ENCODE results near the gene DERL3. TPM values are rescaled to one million over a fixed set of nuclear protein-coding genes. Genes with fewer than 3 reads are reported as not detected.

Gene DERL3
- total RNA-seq, 1 experiment from 2014 or later: 9.8 TPM

- H4K8ac ChIP-seq (replicated peaks; ENCODE audit: insufficient read length, low read depth, low read length): no peak overlapping the region
- Mint-ChIP-seq H3K27ac (peak overlapping the region in 1 of 3 experiments; percentile 28; a peak in 1 of 7 replicates), H3K4me3 (no peak overlapping the region), H3K9me3 (peaks cover 0 to 3% of the 10 kb centered on the region in 2 experiments; a peak in 2 of 5 replicates), H3K36me3 (ENCODE audit: insufficient read depth in 1 of 3, low read depth in 3 of 3) (no peaks in the 10 kb centered on the region), H3K4me1 (peaks cover 38 to 48% of the 10 kb centered on the region in 2 experiments), H3K27me3 (ENCODE audit: low read depth) (peaks cover 33% of the 10 kb centered on the region)
- H3K27ac ChIP-seq (ENCODE audit: insufficient read length, low read depth, low read length): no peak overlapping the region
- no peak overlapping the region for H4K91ac ChIP-seq (ENCODE audit: insufficient read length, low read depth, low read length)
- no peak overlapping the region for H3K4me2 ChIP-seq (ENCODE audit: insufficient read depth, insufficient read length, low read length)
- H3K23ac ChIP-seq (ENCODE audit: insufficient read length, low read depth, low read length): no peak overlapping the region
- no peak for DNase-seq
- H3K56ac ChIP-seq (ENCODE audit: insufficient read length, low read depth, low read length): no peak overlapping the region
- no peak overlapping the region for H3K9ac ChIP-seq (ENCODE audit: extremely low read depth, insufficient read length, low read length)
- no peak overlapping the region for H2BK20ac ChIP-seq (ENCODE audit: low read depth, low read length, poor library complexity, severe bottlenecking)
- no peaks in the 10 kb centered on the region for H4K20me1 ChIP-seq (ENCODE audit: control insufficient read depth, insufficient read depth, insufficient read length)
- H2BK120ac ChIP-seq (ENCODE audit: low read depth, low read length, poor library complexity, severe bottlenecking): no peak overlapping the region
- H3K9me3 ChIP-seq (ENCODE audit: control insufficient read depth, low read depth, low read length): no peaks in the 10 kb centered on the region
- no peak overlapping the region for H2AFZ ChIP-seq (ENCODE audit: low read length)
- no peak overlapping the region for H2AK5ac ChIP-seq (ENCODE audit: insufficient read length, low read length)
- no peak for TF ChIP-seq CTCF (conservative IDR thresholded peaks at IDR 0.05)
- no peak overlapping the region for H3K4ac ChIP-seq (ENCODE audit: low read depth, low read length)
- no peak overlapping the region for H4K5ac ChIP-seq (ENCODE audit: insufficient read length, low read depth, low read length)
- no peak overlapping the region for H2BK5ac ChIP-seq (ENCODE audit: insufficient read length, low read length)
- no peak overlapping the region for H3K18ac ChIP-seq (ENCODE audit: insufficient read length, low read depth, low read length)
- H3K14ac ChIP-seq (ENCODE audit: insufficient read depth, low read length): no peak overlapping the region; the same call in 1 of the 2 replicates
- no CpG with 5 or more reads among the region's 20 CpGs for WGBS (ENCODE audit: extremely low coverage, insufficient read length, low lambda C conversion rate)
- H3K79me2 ChIP-seq (ENCODE audit: insufficient read depth, low read length): no peaks in the 10 kb centered on the region
- H3K79me1 ChIP-seq (ENCODE audit: insufficient read depth, low read depth, low read length, poor library complexity, severe bottlenecking): no peaks in the 10 kb centered on the region
- peaks cover 6% of the 10 kb centered on the region for H3K23me2 ChIP-seq (ENCODE audit: insufficient read length, low read depth, low read length, poor library complexity, severe bottlenecking)
- H3K27me3 ChIP-seq (ENCODE audit: insufficient read depth, low read length): no peaks in the 10 kb centered on the region; the same call in 1 of the 2 replicates
- H2BK12ac ChIP-seq (ENCODE audit: insufficient read length, low read depth, low read length): no peak overlapping the region
- H3K4me1 ChIP-seq (ENCODE audit: insufficient read depth, low read length): no peaks in the 10 kb centered on the region; the same call in 1 of the 2 replicates
- no peak overlapping the region for H2BK15ac ChIP-seq (ENCODE audit: low read depth, low read length)
- no peak overlapping the region for H3T11ph ChIP-seq (ENCODE audit: low read length)
Observed at GRCh38 chr22:23841736-23842445, 3.1 kb upstream of the DERL3 start.
